ENCODE results near the gene LDHAL6B. TPM values are rescaled to one million over a fixed set of nuclear protein-coding genes. Genes with fewer than 3 reads are reported as not detected.

Gene LDHAL6B
- total RNA-seq, 2 experiments from 2014 or later: not detected

GRCh38 chr15:59251001-59251845 lies 44.6 kb downstream of the LDHAL6B start:
- DNase-seq (no peak), ATAC-seq (ENCODE audit: poor library complexity) (no peak)
- intact Hi-C loops (cut with DNase I, micrococcal nuclease): no loop called here
- Histone ChIP-seq H3K9me3 (ENCODE audit: control insufficient read depth in 1 of 2, insufficient read depth in 1 of 2, low read length in 2 of 2) (no peaks in the 10 kb centered on the region), H3K27ac (ENCODE audit: low read depth in 1 of 2, low read length in 2 of 2) (no peak overlapping the region), H3K36me3 (ENCODE audit: insufficient read depth, low read length) (no peaks in the 10 kb centered on the region), H3K4me1 (ENCODE audit: insufficient read depth, low read length) (peaks cover 7% of the 10 kb centered on the region), H3K27me3 (ENCODE audit: control insufficient read depth in 1 of 2, insufficient read depth in 2 of 2, low read length in 2 of 2) (no peaks in the 10 kb centered on the region), H3K4me3 (ENCODE audit: low read length) (no peak overlapping the region)
- Mint-ChIP-seq H3K9me3 (no peaks in the 10 kb centered on the region), H3K27ac (no peak overlapping the region), H3K4me3 (no peak overlapping the region), H3K27me3 (no peaks in the 10 kb centered on the region), H3K36me3 (ENCODE audit: low read depth) (no peaks in the 10 kb centered on the region), H3K4me1 (ENCODE audit: low read depth) (peaks cover 9% of the 10 kb centered on the region)
- TF ChIP-seq, protein P1, sequence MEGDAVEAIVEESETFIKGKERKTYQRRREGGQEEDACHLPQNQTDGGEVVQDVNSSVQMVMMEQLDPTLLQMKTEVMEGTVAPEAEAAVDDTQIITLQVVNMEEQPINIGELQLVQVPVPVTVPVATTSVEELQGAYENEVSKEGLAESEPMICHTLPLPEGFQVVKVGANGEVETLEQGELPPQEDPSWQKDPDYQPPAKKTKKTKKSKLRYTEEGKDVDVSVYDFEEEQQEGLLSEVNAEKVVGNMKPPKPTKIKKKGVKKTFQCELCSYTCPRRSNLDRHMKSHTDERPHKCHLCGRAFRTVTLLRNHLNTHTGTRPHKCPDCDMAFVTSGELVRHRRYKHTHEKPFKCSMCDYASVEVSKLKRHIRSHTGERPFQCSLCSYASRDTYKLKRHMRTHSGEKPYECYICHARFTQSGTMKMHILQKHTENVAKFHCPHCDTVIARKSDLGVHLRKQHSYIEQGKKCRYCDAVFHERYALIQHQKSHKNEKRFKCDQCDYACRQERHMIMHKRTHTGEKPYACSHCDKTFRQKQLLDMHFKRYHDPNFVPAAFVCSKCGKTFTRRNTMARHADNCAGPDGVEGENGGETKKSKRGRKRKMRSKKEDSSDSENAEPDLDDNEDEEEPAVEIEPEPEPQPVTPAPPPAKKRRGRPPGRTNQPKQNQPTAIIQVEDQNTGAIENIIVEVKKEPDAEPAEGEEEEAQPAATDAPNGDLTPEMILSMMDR (IDR thresholded peaks at IDR 0.05): no peak
- ChIA-PET CTCF (interaction anchor here (0.5 kb wide), 1 partner anchor 58 kb away, joined by 5 read pairs; no protein-coding TSS in a partner anchor), POLR2A (no interaction called here)

DNA sequence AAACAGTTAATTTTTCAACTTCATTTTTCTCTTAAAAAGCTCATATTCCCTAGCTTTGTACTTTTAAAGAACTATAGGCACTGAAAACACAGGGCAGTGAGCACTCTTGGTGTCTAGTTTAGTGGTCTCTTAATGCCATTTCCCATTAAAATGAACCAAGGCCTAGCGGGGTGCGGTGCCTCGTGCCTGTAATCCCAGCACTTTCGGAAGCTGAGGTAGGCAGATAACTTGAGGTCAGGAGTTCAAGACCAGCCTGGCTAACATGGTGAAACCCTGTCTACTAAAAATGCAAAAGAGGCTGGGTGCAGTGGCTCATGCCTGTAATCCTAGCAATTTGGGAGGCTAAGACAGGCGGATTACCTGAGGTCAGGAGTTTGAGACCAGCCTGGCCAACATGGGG lies 45.5 kb downstream of the LDHAL6B start:
- H3K36me3 Mint-ChIP-seq (ENCODE audit: low read depth): no peaks in the 10 kb centered on the region
- ATAC-seq (ENCODE audit: poor library complexity) (no peak), DNase-seq (no peak)
- no peak overlapping the region for H3K4me3 Mint-ChIP-seq
- no peak overlapping the region for H3K4me3 ChIP-seq (ENCODE audit: low read length)
- no peaks in the 10 kb centered on the region for H3K27me3 Mint-ChIP-seq
- H3K4me1 Mint-ChIP-seq (ENCODE audit: low read depth): peaks cover 10% of the 10 kb centered on the region
- H3K27me3 ChIP-seq (ENCODE audit: control insufficient read depth in 1 of 2, insufficient read depth in 2 of 2, low read length in 2 of 2): no peaks in the 10 kb centered on the region
- ChIA-PET CTCF (no interaction called here), POLR2A (no interaction called here)
- TF ChIP-seq, protein P1 (IDR thresholded peaks at IDR 0.05): no peak
- peaks cover 7% of the 10 kb centered on the region for H3K4me1 ChIP-seq (ENCODE audit: insufficient read depth, low read length)
- H3K9me3 ChIP-seq (ENCODE audit: control insufficient read depth in 1 of 2, insufficient read depth in 1 of 2, low read length in 2 of 2): no peaks in the 10 kb centered on the region
- H3K27ac ChIP-seq (ENCODE audit: low read depth in 1 of 2, low read length in 2 of 2): no peak overlapping the region
- no peaks in the 10 kb centered on the region for H3K9me3 Mint-ChIP-seq
- no peaks in the 10 kb centered on the region for H3K36me3 ChIP-seq (ENCODE audit: insufficient read depth, low read length)
- intact Hi-C loops (cut with DNase I, micrococcal nuclease): no loop called here
- no peak overlapping the region for H3K27ac Mint-ChIP-seq

DNA sequence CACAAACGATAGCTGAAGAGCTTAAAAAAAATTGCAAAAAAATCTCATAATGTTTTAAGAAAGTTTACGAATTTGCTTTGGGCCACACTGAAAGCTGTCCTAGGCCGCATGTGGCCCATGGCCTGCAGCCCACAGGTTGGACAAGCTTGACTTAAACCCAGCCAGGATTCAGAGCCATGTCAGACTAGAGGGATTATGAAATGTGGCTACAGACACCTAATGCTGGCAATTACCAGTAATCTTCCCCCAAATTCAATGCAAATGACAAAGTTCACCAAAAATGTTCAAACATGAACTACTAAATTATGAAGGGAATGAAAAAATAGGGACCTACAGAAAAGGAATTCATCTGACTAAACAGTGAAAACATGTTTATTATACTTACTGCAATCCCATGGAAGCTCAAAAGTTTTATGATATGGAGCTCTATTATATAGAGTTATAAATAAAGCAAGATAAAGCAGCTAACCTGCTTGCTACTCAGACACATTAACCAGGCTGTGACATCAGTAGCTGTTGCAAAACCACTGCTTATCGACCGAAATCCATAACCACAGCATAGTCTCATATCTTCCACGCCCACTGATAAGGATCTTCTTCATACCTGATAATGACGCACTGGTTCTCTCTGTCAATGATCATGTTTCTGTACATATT lies 49.2 kb downstream of the LDHAL6B start:
- no peaks in the 10 kb centered on the region for H3K9me3 Mint-ChIP-seq
- H3K27ac ChIP-seq (ENCODE audit: low read depth in 1 of 2, low read length in 2 of 2): no peak overlapping the region
- ChIA-PET POLR2A (no interaction called here), CTCF (interaction anchor here (2.0 kb wide), 1 partner anchor 10 kb away, joined by 5 read pairs; no protein-coding TSS in a partner anchor)
- no peaks in the 10 kb centered on the region for H3K27me3 ChIP-seq (ENCODE audit: control insufficient read depth in 1 of 2, insufficient read depth in 2 of 2, low read length in 2 of 2)
- H3K36me3 ChIP-seq (ENCODE audit: insufficient read depth, low read length): no peaks in the 10 kb centered on the region
- no peaks in the 10 kb centered on the region for H3K36me3 Mint-ChIP-seq (ENCODE audit: low read depth)
- no peak overlapping the region for H3K4me3 Mint-ChIP-seq
- peaks cover 5% of the 10 kb centered on the region for H3K4me1 ChIP-seq (ENCODE audit: insufficient read depth, low read length)
- H3K4me3 ChIP-seq (ENCODE audit: low read length): no peak overlapping the region
- peaks cover 10% of the 10 kb centered on the region for H3K4me1 Mint-ChIP-seq (ENCODE audit: low read depth)
- TF ChIP-seq, protein P1 (IDR thresholded peaks at IDR 0.05): no peak
- no peaks in the 10 kb centered on the region for H3K9me3 ChIP-seq (ENCODE audit: control insufficient read depth in 1 of 2, insufficient read depth in 1 of 2, low read length in 2 of 2)
- ATAC-seq (ENCODE audit: poor library complexity): peak; percentile 75
- DNase-seq: peak in 3 of 14 experiments; percentile 30 to 60 (median 42)
- H3K27ac Mint-ChIP-seq: no peak overlapping the region
- no peaks in the 10 kb centered on the region for H3K27me3 Mint-ChIP-seq
- intact Hi-C loops (cut with DNase I, micrococcal nuclease): no loop called here
